ENCODE data around the gene MYEOV. TPM values are rescaled to one million over a fixed set of nuclear protein-coding genes. Genes with fewer than 3 reads are reported as not detected.

MYEOV gene
- total and polyA plus RNA-seq, 4 donors: 0.79 to 0.90 TPM; not detected in 2

GRCh38 chr11:69269926-69270697, 23.8 kb upstream of the MYEOV start:
- H3K36me3 ChIP-seq (ENCODE audit: control insufficient read depth in 4 of 4, insufficient read depth in 3 of 4, low read depth in 1 of 4, low read length in 3 of 4): no peaks in the 10 kb centered on the region
- H3K9ac ChIP-seq (ENCODE audit: low read depth in 1 of 2, low read length in 2 of 2): no peak overlapping the region
- peaks cover 0 to 17% (median 8%) of the 10 kb centered on the region in 4 donors for H3K4me1 ChIP-seq (ENCODE audit: control insufficient read depth in 4 of 4, insufficient read depth in 4 of 4, low read length in 3 of 4)
- DNase-seq (ENCODE audit: low spot score): no peak
- no peaks in the 10 kb centered on the region for H3K9me3 ChIP-seq (ENCODE audit: control insufficient read depth in 4 of 4, low read length in 3 of 4)
- no peak for TF ChIP-seq RAD21 (IDR thresholded peaks at IDR 0.05)
- 94% methylated on average over 21 of the region's 21 CpGs for WGBS
- H3K27me3 ChIP-seq (ENCODE audit: control insufficient read depth in 4 of 4, insufficient read depth in 4 of 4, low read length in 3 of 4): no peaks in the 10 kb centered on the region
- no peak overlapping the region for H3K27ac ChIP-seq (ENCODE audit: low read depth in 1 of 2, low read length in 2 of 2)
- no peak overlapping the region for H3K4me3 ChIP-seq (ENCODE audit: low read depth in 1 of 3, low read length in 3 of 3)

DNA sequence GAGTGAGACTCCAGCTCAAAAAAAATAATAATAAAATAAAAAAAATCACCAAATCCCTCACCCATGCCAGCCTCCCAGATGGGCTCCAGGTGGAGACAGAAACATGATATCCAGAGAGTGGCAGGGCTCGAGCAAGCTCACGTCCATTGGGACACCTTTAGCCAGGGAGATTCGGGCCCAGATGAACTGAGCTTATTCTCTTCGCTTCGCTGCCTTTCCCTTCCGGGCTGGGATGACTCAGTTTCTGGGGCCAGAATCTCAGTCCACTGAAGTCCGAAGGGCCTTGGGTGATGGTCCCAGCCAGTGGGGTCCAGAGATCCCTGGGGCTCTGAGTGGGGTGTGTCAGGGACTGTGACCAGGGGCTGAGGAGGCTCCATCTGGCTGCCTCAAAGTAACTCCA, 23.0 kb upstream of the MYEOV start:
- H3K27ac ChIP-seq (ENCODE audit: low read depth in 1 of 2, low read length in 2 of 2): no peak overlapping the region
- no peaks in the 10 kb centered on the region for H3K9me3 ChIP-seq (ENCODE audit: control insufficient read depth in 4 of 4, low read length in 3 of 4)
- peaks cover 0 to 17% (median 8%) of the 10 kb centered on the region in 4 donors for H3K4me1 ChIP-seq (ENCODE audit: control insufficient read depth in 4 of 4, insufficient read depth in 4 of 4, low read length in 3 of 4)
- no peak for DNase-seq (ENCODE audit: low spot score)
- 94% methylated on average over 7 of the region's 7 CpGs for WGBS
- H3K9ac ChIP-seq (ENCODE audit: low read depth in 1 of 2, low read length in 2 of 2): no peak overlapping the region
- H3K36me3 ChIP-seq (ENCODE audit: control insufficient read depth in 4 of 4, insufficient read depth in 3 of 4, low read depth in 1 of 4, low read length in 3 of 4): no peaks in the 10 kb centered on the region
- H3K27me3 ChIP-seq (ENCODE audit: control insufficient read depth in 4 of 4, insufficient read depth in 4 of 4, low read length in 3 of 4): no peaks in the 10 kb centered on the region
- no peak overlapping the region for H3K4me3 ChIP-seq (ENCODE audit: low read depth in 1 of 3, low read length in 3 of 3)
- TF ChIP-seq JUND (IDR thresholded peaks at IDR 0.05) (no peak), GABPA (IDR thresholded peaks at IDR 0.05 in 1 of 2, conservative IDR thresholded peaks at IDR 0.05 in 1 of 2) (no peak), RAD21 (IDR thresholded peaks at IDR 0.05) (no peak), ATF3 (IDR thresholded peaks at IDR 0.05) (no peak), SP1 (IDR thresholded peaks at IDR 0.05) (no peak), EGR1 (IDR thresholded peaks at IDR 0.05; ENCODE audit: low read depth in 2 of 2) (no peak), FOXA2 (IDR thresholded peaks at IDR 0.05) (no peak), CTCF (IDR thresholded peaks at IDR 0.05; ENCODE audit: low read depth, low read length, missing input control) (no peak), NR2F2 (IDR thresholded peaks at IDR 0.05) (no peak), HNF4G (IDR thresholded peaks at IDR 0.05) (no peak), RXRA (IDR thresholded peaks at IDR 0.05) (no peak), TAF1 (conservative IDR thresholded peaks at IDR 0.05) (no peak), HNF4A (conservative IDR thresholded peaks at IDR 0.05) (no peak), YY1 (IDR thresholded peaks at IDR 0.05) (no peak), FOXA1 (IDR thresholded peaks at IDR 0.05) (no peak)
- TF ChIP-seq, protein P1, sequence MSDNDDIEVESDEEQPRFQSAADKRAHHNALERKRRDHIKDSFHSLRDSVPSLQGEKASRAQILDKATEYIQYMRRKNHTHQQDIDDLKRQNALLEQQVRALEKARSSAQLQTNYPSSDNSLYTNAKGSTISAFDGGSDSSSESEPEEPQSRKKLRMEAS (IDR thresholded peaks at IDR 0.05): no peak
- TF ChIP-seq, protein P2, sequence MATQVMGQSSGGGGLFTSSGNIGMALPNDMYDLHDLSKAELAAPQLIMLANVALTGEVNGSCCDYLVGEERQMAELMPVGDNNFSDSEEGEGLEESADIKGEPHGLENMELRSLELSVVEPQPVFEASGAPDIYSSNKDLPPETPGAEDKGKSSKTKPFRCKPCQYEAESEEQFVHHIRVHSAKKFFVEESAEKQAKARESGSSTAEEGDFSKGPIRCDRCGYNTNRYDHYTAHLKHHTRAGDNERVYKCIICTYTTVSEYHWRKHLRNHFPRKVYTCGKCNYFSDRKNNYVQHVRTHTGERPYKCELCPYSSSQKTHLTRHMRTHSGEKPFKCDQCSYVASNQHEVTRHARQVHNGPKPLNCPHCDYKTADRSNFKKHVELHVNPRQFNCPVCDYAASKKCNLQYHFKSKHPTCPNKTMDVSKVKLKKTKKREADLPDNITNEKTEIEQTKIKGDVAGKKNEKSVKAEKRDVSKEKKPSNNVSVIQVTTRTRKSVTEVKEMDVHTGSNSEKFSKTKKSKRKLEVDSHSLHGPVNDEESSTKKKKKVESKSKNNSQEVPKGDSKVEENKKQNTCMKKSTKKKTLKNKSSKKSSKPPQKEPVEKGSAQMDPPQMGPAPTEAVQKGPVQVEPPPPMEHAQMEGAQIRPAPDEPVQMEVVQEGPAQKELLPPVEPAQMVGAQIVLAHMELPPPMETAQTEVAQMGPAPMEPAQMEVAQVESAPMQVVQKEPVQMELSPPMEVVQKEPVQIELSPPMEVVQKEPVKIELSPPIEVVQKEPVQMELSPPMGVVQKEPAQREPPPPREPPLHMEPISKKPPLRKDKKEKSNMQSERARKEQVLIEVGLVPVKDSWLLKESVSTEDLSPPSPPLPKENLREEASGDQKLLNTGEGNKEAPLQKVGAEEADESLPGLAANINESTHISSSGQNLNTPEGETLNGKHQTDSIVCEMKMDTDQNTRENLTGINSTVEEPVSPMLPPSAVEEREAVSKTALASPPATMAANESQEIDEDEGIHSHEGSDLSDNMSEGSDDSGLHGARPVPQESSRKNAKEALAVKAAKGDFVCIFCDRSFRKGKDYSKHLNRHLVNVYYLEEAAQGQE (IDR thresholded peaks at IDR 0.05): no peak
- TF ChIP-seq, protein P3, sequence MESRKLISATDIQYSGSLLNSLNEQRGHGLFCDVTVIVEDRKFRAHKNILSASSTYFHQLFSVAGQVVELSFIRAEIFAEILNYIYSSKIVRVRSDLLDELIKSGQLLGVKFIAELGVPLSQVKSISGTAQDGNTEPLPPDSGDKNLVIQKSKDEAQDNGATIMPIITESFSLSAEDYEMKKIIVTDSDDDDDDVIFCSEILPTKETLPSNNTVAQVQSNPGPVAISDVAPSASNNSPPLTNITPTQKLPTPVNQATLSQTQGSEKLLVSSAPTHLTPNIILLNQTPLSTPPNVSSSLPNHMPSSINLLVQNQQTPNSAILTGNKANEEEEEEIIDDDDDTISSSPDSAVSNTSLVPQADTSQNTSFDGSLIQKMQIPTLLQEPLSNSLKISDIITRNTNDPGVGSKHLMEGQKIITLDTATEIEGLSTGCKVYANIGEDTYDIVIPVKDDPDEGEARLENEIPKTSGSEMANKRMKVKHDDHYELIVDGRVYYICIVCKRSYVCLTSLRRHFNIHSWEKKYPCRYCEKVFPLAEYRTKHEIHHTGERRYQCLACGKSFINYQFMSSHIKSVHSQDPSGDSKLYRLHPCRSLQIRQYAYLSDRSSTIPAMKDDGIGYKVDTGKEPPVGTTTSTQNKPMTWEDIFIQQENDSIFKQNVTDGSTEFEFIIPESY (IDR thresholded peaks at IDR 0.05): no peak
